GM12892 (cell line): ENCODE results near the gene RPTOR.

Source experiments
- POLR2AphosphoS5 ChIP-seq: IDR thresholded peaks from 2 replicates; pipeline ENCODE4 v1.6.1; 2011; ENCODE audit warnings: low read depth, low read length, control low read depth
- TAF1 ChIP-seq: IDR thresholded peaks from 2 replicates; pipeline ENCODE4 v1.6.1; 2011; ENCODE audit warnings: low read depth, mild to moderate bottlenecking, control low read depth, low read length, borderline replicate concordance

DNA sequence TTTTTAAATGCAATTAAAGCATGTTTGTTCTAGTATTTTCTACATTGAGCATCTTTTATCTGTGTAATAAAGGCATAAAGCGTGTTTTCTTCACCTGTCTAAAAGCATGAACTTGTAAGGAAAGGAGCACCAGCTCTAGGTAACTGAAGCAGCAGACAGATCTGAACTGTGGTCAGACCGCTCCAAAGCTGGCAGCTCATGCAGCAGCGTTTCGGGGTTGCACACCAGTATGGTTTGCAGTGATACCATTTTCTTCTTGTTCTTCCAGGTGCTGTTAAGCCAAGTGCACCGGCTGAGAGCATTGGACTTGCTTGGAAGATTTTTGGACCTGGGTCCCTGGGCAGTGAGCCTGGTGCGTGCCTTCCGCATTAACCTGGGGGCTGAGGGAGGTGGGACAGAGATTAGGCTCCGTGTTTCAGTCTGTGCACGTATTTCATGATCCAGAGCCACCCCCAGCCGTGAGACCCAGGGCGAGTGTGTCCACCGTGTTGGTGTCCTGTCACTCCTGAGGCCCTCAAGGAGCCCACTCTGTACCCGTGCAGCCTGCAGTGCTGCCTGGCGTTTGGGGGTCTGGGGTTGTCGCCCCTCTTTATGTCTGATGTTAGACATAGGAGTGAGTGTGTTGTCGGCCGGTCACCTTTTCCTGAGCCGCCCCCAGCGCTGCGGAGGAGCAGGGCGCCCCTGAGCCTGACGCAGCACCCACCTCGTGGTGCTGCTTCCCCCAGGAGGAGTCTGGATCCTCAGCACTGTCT lies 310.7 kb downstream of the RPTOR start:
- no peak for TF ChIP-seq POLR2AphosphoS5
- no peak for TF ChIP-seq TAF1
